ENCODE measurements around the gene MATN3. TPM values are rescaled to one million over a fixed set of nuclear protein-coding genes. Genes with fewer than 3 reads are reported as not detected.

The MATN3 gene
- total and polyA plus RNA-seq, 11 donors: 0.12 to 0.48 (median 0.25) TPM; not detected in 4

DNA sequence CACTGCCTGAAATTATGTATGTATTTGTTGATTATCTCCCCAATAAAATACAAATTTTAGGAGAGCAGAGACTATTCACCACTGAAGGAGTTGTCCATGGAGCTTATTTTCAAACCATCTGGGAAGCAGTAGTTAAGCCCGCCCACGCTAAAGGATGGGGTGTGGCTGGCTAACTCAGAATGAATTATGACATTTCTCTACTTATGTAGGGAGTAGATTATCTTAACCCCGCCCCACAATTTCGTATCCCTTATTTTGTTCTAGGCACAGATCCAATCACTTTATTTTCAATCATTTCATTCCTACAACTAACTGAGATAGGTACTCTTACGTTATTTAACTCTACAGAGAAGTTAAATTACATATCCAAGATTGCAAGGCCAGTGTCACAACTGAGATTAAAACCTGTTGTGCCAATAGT is 40.4 kb upstream of the MATN3 start:
- H3K4me1 ChIP-seq: peaks cover 0 to 36% (median 26%) of the 10 kb centered on the region in 12 donors
- intact Hi-C loops (cut with DNase I): loop anchor here in 4 of 10 donors (5.0 kb wide), 4 partner anchors 36 to 294 kb away; partner anchors contain the start of gene TTC32 (in 1 of the 4)
- ATAC-seq (peak in 1 of 4 donors; percentile 37), DNase-seq (peak in 4 of 5 donors; percentile 64 to 80 (median 72))
- H3K27ac ChIP-seq: peak overlapping the region in 11 of 12 donors; percentile 94 to 99 (median 98)
- 14 to 19% (median 17%) methylated on average over 5 of the region's 5 CpGs for WGBS, 4 donors
- H3K36me3 ChIP-seq: no peaks in the 10 kb centered on the region
- H3K4me3 ChIP-seq: peak overlapping the region in 11 of 12 donors; percentile 54 to 91 (median 81)
- TF ChIP-seq POLR2A (IDR thresholded peaks at IDR 0.05): no peak
- no peak for TF ChIP-seq CTCF (IDR thresholded peaks at IDR 0.05)
- no peaks in the 10 kb centered on the region for H3K9me3 ChIP-seq
- H3K27me3 ChIP-seq: no peaks in the 10 kb centered on the region

- peak overlapping the region; percentile 27 to 91 (median 76) for H3K4me3 ChIP-seq
- H3K4me1 ChIP-seq: peaks cover 0 to 39% (median 28%) of the 10 kb centered on the region in 12 donors
- H3K27ac ChIP-seq: peak overlapping the region; percentile 94 to 99 (median 98)
- ATAC-seq (no peak), DNase-seq (no peak)
- intact Hi-C loops (cut with DNase I): loop anchor here in 4 of 10 donors (5.0 kb wide), 4 partner anchors 35 to 295 kb away; partner anchors contain the start of gene TTC32 (in 1 of the 4)
- H3K27me3 ChIP-seq: no peaks in the 10 kb centered on the region
- 1 to 3% (median 2%) methylated on average over 10 of the region's 10 CpGs for WGBS, 4 donors
- TF ChIP-seq CTCF (IDR thresholded peaks at IDR 0.05) (no peak), POLR2A (IDR thresholded peaks at IDR 0.05) (no peak)
- H3K9me3 ChIP-seq: no peaks in the 10 kb centered on the region
- no peaks in the 10 kb centered on the region for H3K36me3 ChIP-seq
Measured at GRCh38 chr2:20052229-20052851, 39.9 kb upstream of the MATN3 start.

GRCh38 chr2:20051532-20052228 is 39.2 kb upstream of the MATN3 start, which contains the start of gene LAPTM4A:
Gene LAPTM4A (minus strand): TSS chr2:20051628. CDS start chr2:20051520, 108 bp downstream.
- no peaks in the 10 kb centered on the region for H3K9me3 ChIP-seq
- peak in 1 of 2 donors; percentile 83 for TF ChIP-seq POLR2A (IDR thresholded peaks at IDR 0.05)
- TF ChIP-seq CTCF (IDR thresholded peaks at IDR 0.05): peak in 3 of 12 donors; percentile 15 to 26 (median 24)
- H3K4me3 ChIP-seq: peak within 1 kb of the TSS; percentile 60 to 91 (median 82)
- 0 to 1% (median 0%) methylated on average over 36 to 45 of the region's 45 CpGs for WGBS, 4 donors
- DNase-seq: peak; percentile 99
- intact Hi-C loops (cut with DNase I): loop anchor here in 4 of 10 donors (2.0 to 5.0 kb wide), 6 partner anchors 21 to 296 kb away; partner anchors contain the start of gene TTC32 (in 1 of the 4)
- peak; percentile 97 to 99 (median 98) for ATAC-seq
- peak within 1 kb of the TSS; percentile 94 to 99 (median 98) for H3K27ac ChIP-seq
- no peaks in the 10 kb centered on the region for H3K36me3 ChIP-seq
- H3K27me3 ChIP-seq: no peaks in the 10 kb centered on the region
- H3K4me1 ChIP-seq: peaks cover 0 to 39% (median 30%) of the 10 kb centered on the region in 12 donors

Measured in heart left ventricle (tissue), 16 donors.